ENCODE results near the gene SZT2.

SZT2 gene

GRCh38 chr1:43441894-43442637 lies 52.4 kb downstream of the SZT2 start:
- no peak for TF ChIP-seq SIN3A (IDR thresholded peaks at IDR 0.05; ENCODE audit: borderline replicate concordance, insufficient read depth, low read length)
- no peak for TF ChIP-seq TAF1 (IDR thresholded peaks at IDR 0.05; ENCODE audit: borderline replicate concordance, insufficient read depth, low read length)

GRCh38 chr1:43442756-43443155 lies 53.1 kb downstream of the SZT2 start:
- no peak for TF ChIP-seq SIN3A (IDR thresholded peaks at IDR 0.05; ENCODE audit: borderline replicate concordance, insufficient read depth, low read length)
- TF ChIP-seq POLR2AphosphoS5 (IDR thresholded peaks at IDR 0.05; ENCODE audit: low read depth, low read length), result no peak
- no peak for TF ChIP-seq FOXP2 (optimal IDR thresholded peaks at IDR 0.05; ENCODE audit: borderline replicate concordance, extremely low read depth, extremely low read length, insufficient read depth)
- TF ChIP-seq TAF1 (IDR thresholded peaks at IDR 0.05; ENCODE audit: borderline replicate concordance, insufficient read depth, low read length), result no peak
- no peak for TF ChIP-seq REST (IDR thresholded peaks at IDR 0.05; ENCODE audit: insufficient read depth in 1 of 2, low read depth in 2 of 2, low read length in 2 of 2)

GRCh38 chr1:43443197-43443946 lies 53.7 kb downstream of the SZT2 start:
- TF ChIP-seq REST (IDR thresholded peaks at IDR 0.05; ENCODE audit: insufficient read depth in 1 of 2, low read depth in 2 of 2, low read length in 2 of 2) (no peak), POLR2AphosphoS5 (IDR thresholded peaks at IDR 0.05; ENCODE audit: low read depth, low read length) (no peak), TAF1 (IDR thresholded peaks at IDR 0.05; ENCODE audit: borderline replicate concordance, insufficient read depth, low read length) (no peak), SIN3A (IDR thresholded peaks at IDR 0.05; ENCODE audit: borderline replicate concordance, insufficient read depth, low read length) (no peak)

- TF ChIP-seq POLR2AphosphoS5 (IDR thresholded peaks at IDR 0.05; ENCODE audit: low read depth, low read length), result no peak
- TF ChIP-seq FOXP2 (optimal IDR thresholded peaks at IDR 0.05; ENCODE audit: borderline replicate concordance, extremely low read depth, extremely low read length, insufficient read depth), result no peak
- no peak for TF ChIP-seq REST (IDR thresholded peaks at IDR 0.05; ENCODE audit: insufficient read depth in 1 of 2, low read depth in 2 of 2, low read length in 2 of 2)
- TF ChIP-seq TAF1 (IDR thresholded peaks at IDR 0.05; ENCODE audit: borderline replicate concordance, insufficient read depth, low read length), result no peak
- no peak for TF ChIP-seq SIN3A (IDR thresholded peaks at IDR 0.05; ENCODE audit: borderline replicate concordance, insufficient read depth, low read length)
Measured at GRCh38 chr1:43444151-43444828, 54.6 kb downstream of the SZT2 start.

GRCh38 chr1:43444836-43445235 lies 55.1 kb downstream of the SZT2 start:
- no peak for TF ChIP-seq SIN3A (IDR thresholded peaks at IDR 0.05; ENCODE audit: borderline replicate concordance, insufficient read depth, low read length)
- TF ChIP-seq REST (IDR thresholded peaks at IDR 0.05; ENCODE audit: insufficient read depth in 1 of 2, low read depth in 2 of 2, low read length in 2 of 2), result no peak
- no peak for TF ChIP-seq FOXP2 (optimal IDR thresholded peaks at IDR 0.05; ENCODE audit: borderline replicate concordance, extremely low read depth, extremely low read length, insufficient read depth)
- TF ChIP-seq POLR2AphosphoS5 (IDR thresholded peaks at IDR 0.05; ENCODE audit: low read depth, low read length), result no peak
- no peak for TF ChIP-seq TAF1 (IDR thresholded peaks at IDR 0.05; ENCODE audit: borderline replicate concordance, insufficient read depth, low read length)
